NCI-H2171 (cell line): Measurements from ENCODE around the gene CLRN1.
A peak's percentile ranks its signal among the peaks of the same experiment; 100 is the strongest.

Experiments
- DNase-seq: peaks from one replicate; lab custom pipeline; 2025; lab: John Stamatoyannopoulos, UW

The CLRN1 gene

GRCh38 chr3:150975086-150975991 is 2.8 kb upstream of the CLRN1 start:
- no peak for DNase-seq

DNA sequence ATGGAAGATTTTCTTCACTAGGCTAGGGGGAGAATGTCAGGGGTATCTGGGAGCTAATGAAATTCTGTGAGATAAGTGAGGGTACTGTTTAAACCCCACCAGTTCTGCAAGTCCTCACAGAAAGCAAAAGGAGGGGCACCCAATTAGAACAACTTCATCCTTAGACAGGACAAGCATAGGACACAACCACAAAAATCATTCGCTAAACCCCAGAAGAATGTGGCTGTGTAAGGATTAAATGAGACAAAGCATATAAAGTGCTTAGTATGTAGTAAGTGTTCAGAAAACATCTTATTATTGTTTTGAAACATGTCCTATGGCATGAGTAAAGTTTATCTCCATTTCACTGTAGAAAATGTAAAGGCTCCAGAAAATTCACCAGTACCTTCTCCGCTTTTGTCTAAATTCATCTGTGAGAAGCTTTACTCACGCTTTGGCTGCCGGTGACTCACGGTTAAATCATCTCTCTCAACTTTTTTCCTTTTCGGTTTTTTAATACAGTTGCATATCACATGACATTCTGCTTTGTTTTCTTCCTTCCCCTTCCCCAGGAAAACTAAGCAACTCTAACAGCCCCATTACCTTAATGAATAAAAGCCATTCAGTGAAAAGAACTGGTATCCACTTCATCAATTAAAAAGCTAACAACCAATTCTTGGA is 1.7 kb downstream of the CLRN1 start:
- DNase-seq: no peak

GRCh38 chr3:150968341-150969035 is 4.0 kb downstream of the CLRN1 start:
- DNase-seq: no peak

DNA sequence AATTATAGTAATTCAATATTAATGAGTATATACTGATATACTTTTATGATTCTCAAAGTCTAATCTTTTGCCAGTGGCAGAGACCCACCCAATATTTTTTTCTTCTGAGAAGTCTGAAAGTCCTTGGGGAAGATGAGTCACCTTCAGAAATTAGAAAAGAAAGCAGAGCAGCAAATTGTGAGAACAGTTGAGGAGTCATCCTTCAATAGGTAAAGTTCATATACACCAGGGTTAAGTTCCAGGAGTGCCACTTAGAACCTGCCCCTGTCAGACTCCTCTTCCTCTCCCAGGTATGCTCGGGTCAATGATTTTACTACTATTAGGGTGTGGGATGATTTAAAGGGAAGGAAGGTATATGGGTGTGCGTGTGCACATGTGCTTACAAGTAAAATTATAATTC is 7.1 kb downstream of the CLRN1 start:
- no peak for DNase-seq

DNA sequence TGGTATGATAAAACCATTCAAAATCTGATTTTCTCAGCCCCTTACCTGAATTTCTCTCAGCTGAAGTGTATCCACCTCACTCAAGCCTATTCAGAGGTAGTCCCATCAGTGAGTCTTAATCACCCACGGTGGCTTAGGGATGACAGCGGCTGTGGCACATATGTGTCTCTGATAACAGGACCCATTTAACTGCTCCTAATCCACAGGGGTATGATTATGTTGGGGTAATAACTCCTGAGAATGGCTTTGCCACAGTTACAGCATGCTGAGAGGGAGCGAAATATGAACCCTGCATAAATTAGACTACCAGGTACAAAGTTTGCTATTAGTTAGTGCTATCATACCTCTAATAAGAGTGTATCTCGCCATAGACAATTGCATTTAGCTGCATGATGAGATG is 10.6 kb downstream of the CLRN1 start:
- no peak for DNase-seq

GRCh38 chr3:150960708-150961684 is 11.5 kb downstream of the CLRN1 start:
- no peak for DNase-seq

DNA sequence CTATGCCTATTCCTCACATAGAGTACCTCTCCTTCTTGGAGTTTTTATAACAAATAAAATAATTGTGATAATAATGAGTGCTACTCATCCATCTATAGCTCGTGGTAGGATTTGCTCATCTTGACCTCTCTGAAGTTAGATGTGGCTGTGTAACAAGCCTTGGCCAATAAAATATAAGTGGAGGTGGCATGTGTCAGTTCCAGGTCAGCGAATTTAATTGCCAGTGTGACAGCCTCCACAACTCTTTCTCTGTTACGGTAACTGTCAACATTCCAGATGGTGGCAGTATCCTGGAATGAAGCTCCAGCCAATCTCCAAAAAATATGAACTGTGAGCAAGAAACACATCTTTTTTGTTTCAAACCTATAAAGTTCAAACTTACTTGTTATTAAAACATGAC is 13.8 kb downstream of the CLRN1 start:
- DNase-seq: no peak

- DNase-seq: no peak
Observed at GRCh38 chr3:150956376-150956775, 16.2 kb downstream of the CLRN1 start.

DNA sequence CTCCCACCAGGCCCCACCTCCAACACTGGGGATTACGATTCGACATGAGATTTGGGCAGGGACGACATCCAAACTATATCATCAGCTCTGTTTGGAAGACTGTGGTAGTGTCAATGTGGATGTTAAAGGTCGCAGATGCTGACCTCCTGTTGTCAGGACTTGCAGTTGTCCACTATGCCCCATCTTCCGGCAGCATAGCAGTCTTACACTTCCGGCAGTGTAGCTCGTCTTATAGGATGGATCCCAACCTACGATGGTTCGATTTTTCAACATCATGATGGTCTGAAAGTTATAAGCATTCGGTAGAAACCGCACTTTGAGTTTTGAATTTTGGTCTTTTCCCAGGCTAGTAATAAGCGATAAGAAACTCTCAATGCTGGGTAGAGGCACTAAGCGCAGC is 20.6 kb downstream of the CLRN1 start:
- no peak for DNase-seq

GRCh38 chr3:150945226-150946032 is 27.1 kb downstream of the CLRN1 start:
- no peak for DNase-seq

DNA sequence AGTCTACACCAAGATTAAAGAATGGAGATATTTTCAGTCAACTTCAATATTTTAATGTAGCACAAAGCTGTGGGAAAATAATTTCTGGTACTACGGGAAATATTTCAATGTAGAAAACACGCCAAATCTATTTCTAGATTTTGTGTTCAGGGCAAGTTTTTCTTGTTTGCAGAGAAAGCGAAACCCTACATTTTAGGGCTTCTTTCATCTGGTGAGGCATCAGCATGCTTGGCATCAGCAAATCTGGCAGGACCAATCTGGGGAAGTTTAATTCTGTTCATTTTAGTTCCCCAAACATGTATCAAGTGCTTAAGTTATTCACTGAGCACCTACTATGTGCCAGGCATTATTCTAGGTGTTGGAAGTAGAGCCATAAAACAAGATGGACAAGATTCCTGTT is 30.3 kb downstream of the CLRN1 start:
- no peak for DNase-seq

DNA sequence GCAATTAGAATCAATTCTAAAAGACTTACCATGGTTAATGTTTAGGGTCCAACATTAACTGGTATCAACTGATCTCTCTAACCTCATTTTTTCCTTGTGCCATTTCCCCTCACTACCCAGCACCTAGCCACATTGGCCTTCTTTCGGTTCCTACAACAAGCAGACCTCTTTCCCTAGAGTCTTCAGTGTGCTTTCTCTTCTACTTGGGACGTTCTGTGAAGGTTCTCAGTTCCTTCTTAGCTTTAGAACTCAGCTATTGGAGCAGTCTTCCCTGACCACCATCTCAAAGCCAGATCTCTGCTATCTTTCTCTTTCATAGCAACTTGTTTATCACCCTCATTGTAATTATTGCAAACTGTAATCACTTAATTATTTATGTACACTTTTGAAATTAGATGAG is 35.8 kb downstream of the CLRN1 start:
- no peak for DNase-seq

DNA sequence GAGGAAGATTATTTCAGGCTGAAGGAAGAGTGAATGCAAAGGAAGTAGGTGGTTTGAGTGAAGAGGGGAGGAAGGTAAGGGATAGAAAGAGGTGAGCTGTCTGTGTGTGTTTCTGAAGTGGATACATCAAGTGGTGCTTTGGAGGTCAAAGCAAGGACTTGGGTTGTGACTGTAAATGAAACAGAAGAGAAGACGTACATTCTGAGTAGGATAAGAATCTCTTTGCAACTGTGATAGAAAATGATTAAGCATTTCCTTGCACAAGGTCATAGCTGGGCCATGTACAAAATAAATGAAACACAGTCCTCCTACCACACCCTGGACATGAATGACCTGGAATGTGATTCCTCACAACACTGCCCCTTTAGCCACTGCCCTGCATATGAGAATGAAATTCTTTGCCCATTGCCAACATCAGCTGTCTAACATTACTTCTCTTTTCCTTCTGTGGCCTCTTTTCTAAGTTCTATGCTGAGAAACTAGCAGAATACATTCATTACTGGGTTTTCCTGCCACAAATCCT is 39.0 kb downstream of the CLRN1 start:
- no peak for DNase-seq

DNA sequence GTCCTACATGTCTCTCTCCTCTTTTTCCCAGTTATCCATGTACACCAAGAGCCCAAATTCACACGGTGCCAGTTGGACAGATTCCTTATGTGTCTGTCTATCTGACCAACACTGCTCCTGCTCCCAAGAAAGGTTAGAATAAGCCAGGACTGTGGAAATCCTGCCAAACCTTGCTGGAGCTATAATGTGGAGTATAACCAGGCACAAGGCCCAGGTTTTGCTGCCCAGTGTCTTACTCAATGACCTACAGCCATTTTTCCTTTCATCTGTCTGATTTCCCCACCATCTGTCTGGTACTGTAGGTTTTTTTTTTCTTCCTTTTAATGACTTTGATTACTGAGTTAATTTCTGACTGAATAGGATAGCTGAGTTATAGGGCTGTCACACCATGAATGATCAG is 40.8 kb downstream of the CLRN1 start:
- no peak for DNase-seq

GRCh38 chr3:150930839-150931238 is 41.7 kb downstream of the CLRN1 start:
- no peak for DNase-seq

DNA sequence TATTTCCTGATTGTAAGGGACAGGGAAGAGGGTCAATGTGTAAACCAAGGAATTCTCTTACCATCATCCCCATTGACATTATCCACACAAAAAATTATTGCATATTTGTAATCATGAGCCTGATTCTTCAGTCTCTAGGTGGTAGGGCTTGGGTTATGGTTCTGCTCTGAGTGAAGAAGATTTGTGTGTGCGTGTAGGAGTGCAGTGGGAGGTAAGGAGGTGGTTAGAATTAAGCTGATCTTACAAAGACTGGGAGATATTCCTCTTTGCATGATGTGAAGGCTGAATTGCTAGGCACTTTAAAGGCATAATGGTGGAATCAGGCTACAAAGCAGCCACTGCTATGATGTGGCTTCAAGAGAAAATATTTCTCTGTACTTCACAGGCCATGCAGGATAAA is 44.3 kb downstream of the CLRN1 start:
- no peak for DNase-seq

GRCh38 chr3:150926328-150926727 is 46.2 kb downstream of the CLRN1 start:
- no peak for DNase-seq

DNA sequence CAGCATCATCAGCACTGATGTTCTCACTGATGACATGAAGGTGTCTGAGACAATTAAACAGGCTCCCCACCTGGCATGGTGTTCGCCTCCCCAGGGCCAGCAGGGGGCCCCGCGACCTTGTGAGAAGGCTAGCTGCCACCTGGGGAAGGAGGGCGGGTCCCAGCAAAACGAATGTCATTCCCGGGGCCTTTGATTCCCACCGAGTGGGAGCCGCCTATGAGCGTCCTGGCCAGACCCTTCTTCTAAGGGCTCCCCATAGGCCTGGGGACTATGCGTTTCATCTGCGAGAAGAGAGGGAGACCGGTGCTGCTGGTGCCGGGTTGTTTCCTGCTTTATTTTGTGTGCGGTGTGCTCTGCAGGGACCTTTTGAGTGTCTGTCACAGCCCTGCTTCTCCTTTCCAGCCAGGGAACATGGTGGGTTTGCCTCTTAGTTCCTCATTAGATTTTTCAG is 46.8 kb downstream of the CLRN1 start:
- peak; percentile 62 for DNase-seq

GRCh38 chr3:150922611-150923010 is 49.9 kb downstream of the CLRN1 start:
- DNase-seq: no peak

GRCh38 chr3:150921209-150921608 is 51.3 kb downstream of the CLRN1 start:
- DNase-seq: no peak

DNA sequence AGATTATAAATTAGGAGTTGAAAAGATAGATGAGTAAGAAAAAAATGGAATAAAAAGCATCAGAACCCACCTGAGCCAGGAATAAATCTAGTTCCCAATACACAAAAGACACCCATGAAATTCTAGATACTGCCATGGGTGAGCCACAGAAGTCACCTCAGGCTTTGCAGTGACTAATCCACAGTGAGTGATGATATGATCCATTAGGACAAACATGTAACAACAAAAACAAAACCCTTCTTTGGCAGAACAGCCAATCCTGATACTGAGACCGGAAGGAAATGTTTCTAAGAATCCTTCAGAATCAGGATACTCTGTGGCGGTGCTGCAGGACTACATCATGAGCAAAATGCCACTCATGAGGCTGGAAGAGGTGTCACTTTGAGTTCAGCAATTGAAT is 52.3 kb downstream of the CLRN1 start:
- DNase-seq: no peak
